Astrocyte of the spinal cord (primary cell): ENCODE results near the gene ATPAF1.

Source experiments
- DNase-seq: peaks from one replicate; pipeline ENCODE4 v3.0.0; 2011; ENCODE audit warnings: low read depth, low spot score
- H3K4me3 ChIP-seq: 2 replicates; pipeline ENCODE4 v1.5.1; 2011; ENCODE audit warnings: low read depth, mild to moderate bottlenecking, low read length, moderate library complexity
- in situ Hi-C: cut with HindIII; loops from 2 replicates; pipeline ENCODE4 v1.10.0; 2017; ENCODE audit warnings: low sequenced_read_pairs
- TF ChIP-seq, protein P1 (sequence below): IDR thresholded peaks from 2 replicates; pipeline ENCODE4 v1.5.1; 2012; ENCODE audit warnings: low read depth, mild to moderate bottlenecking, low read length, inconsistent platforms

Gene ATPAF1

DNA sequence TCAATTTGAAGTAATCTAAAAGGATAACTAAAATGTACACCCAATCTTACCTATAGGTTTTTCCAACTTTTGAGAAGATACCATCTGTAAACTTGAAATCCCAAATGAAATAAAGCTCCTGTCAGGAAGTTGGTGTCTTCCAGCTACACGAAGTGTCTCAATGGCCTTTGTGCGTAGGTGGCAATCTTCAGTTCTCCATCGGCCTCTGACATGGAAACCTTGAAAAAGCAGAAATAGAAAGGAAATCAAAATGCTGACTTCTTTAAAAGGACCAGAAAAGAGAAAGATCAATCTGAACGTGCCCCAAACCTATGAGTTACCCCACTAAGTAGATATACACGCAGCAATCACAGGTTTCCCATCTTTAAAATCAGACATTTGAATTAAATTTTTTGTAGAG lies 74.1 kb downstream of the ATPAF1 start:
- DNase-seq: no peak
- H3K4me3 ChIP-seq: no peak overlapping the region
- in situ Hi-C loops: no loop called here

DNA sequence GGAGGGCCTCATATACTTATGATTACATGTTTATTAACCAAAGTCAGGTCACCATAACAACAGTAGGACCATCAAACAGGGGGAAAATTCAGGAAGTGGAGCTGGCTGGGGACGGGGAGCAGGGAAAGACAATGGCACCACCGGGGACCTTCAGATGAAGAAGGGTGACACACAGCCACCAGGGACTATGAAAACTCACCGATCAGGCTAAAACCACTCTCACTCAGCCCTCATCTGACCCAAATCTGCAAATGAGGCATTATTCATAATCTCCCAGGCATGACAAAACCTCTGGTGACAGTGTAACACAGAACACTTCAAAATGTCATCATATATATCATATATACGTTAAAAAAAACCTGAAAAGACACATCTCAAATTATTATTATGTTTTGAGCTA lies 75.3 kb downstream of the ATPAF1 start:
- in situ Hi-C loops: no loop called here
- DNase-seq: no peak
- H3K4me3 ChIP-seq: no peak overlapping the region
- TF ChIP-seq, protein P1, sequence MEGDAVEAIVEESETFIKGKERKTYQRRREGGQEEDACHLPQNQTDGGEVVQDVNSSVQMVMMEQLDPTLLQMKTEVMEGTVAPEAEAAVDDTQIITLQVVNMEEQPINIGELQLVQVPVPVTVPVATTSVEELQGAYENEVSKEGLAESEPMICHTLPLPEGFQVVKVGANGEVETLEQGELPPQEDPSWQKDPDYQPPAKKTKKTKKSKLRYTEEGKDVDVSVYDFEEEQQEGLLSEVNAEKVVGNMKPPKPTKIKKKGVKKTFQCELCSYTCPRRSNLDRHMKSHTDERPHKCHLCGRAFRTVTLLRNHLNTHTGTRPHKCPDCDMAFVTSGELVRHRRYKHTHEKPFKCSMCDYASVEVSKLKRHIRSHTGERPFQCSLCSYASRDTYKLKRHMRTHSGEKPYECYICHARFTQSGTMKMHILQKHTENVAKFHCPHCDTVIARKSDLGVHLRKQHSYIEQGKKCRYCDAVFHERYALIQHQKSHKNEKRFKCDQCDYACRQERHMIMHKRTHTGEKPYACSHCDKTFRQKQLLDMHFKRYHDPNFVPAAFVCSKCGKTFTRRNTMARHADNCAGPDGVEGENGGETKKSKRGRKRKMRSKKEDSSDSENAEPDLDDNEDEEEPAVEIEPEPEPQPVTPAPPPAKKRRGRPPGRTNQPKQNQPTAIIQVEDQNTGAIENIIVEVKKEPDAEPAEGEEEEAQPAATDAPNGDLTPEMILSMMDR: no peak

More for the DNA sequence above, 74.1 kb downstream of the ATPAF1 start:
- TF ChIP-seq, protein P1: no peak

DNA sequence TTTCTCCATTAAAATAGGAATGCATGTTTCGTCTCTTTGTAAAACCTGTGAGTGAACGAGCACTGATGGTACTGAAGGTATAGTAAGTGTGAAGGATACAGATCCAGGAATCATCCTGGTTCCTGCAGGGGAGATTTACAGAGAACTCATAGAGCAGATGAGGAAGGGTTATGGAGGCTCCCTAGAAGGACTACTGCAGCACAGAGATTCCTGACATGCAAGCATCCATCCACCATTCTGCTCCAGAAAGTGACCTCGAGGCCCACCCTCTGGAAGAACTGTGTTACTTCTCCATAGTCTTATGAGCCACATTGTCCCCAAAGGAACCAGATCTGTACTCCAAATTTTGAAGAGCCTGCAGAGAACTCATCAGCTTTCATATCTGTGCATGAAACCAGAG lies 78.6 kb downstream of the ATPAF1 start:
- DNase-seq: no peak
- TF ChIP-seq, protein P1: no peak
- H3K4me3 ChIP-seq: no peak overlapping the region
- in situ Hi-C loops: no loop called here

DNA sequence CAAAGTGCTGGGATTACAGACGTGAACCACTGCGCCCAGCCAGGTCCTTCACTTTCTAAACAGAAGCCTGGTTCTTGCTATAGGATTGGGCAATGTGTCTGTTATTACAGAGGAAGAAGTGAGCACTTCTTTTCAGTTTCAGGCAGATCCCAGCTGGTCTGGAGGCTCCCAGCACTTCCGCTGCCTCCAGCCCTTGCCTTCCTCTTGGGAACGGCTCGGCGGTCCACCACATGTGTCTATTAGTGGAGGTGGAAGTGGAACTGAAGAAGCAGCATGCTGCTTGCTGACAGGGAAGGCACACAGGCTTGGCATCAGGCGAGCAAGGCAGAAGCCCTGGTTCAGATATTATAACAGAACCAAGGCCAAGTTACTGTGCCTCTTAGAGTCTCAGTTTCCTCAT lies 81.1 kb downstream of the ATPAF1 start:
- no peak for DNase-seq
- H3K4me3 ChIP-seq: no peak overlapping the region
- TF ChIP-seq, protein P1: no peak
- in situ Hi-C loops: no loop called here

DNA sequence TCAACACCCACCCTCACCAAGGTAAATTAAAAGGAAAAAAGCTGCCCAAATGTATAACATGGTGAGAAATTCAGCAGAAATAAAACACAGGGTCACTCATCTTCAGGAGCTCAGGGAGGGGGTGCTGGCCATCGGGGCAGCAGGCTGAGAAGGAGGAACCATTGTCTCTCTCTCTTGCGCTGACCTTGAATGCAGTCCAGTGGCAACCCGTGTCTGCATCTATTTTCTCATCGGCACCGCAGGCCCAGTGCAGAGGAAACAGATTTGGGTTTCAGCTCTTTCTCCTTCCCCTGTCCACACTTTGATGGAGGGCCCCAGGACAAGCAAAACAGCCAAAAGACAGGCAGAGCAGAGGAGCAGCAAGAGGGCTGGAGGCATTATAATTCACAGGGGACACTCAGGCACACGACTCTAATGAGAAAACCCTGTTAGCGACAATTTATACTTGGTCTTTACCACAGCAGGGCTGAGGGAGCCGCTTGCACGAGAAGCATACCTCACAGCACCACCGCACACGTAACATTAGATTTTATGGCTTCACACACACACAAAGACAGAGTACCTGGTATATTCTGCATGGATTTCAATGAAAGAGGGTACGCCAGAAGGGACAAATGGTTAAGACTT lies 82.7 kb downstream of the ATPAF1 start:
- no peak overlapping the region for H3K4me3 ChIP-seq
- DNase-seq: no peak
- TF ChIP-seq, protein P1: no peak
- in situ Hi-C loops: no loop called here

DNA sequence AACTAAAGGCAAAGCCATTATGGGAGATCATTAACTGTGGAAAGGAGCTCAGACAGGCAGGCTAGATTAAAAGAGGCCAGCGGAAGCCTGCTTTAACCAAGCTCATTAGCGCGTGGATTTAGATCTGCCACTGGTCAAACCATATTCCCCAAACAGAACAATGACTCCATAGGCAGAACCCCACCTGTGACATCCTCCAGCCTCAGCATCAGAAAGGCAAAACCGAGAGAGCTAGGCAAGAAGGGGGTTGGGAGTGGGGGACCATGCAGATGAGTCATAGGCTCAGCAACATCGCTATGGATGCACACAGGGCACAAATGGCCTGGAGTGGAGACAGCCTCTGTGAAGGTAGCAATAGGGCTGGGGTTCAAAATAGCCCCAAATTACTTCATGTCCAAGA lies 84.7 kb downstream of the ATPAF1 start:
- no peak for DNase-seq
- TF ChIP-seq, protein P1: no peak
- in situ Hi-C loops: no loop called here
- H3K4me3 ChIP-seq: no peak overlapping the region
